ENCODE measurements around the gene CBX7. TPM values are rescaled to one million over a fixed set of nuclear protein-coding genes. Genes with fewer than 3 reads are reported as not detected.

CBX7 gene
- total and polyA plus RNA-seq, 2 of the 8 experiments (the other 6 are each of a cell fraction or from before 2014, with no cell fraction given), result 6.9 to 8.7 TPM

DNA sequence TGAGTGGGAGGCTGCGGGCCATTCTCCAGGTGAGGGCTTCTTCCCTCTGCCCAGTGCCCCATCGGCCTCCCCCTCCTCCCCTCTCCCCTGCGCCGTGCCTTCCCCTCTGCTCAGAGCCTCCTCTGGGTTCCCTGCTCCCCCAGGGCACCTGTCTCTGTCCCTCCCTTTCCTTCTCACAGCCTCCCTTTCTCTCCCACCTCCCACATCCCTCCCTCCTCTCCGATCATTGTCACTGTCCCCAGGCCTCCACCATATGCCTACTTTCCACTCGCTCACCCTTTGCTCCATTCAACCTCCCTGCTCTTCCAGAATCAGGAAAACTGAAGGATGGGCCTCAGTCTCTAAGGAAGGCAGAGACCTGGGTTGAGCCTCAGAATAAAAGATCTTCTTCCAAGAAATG lies 65.4 kb downstream of the CBX7 start:
- no peak for FAIRE-seq
- TF ChIP-seq NANOG (IDR thresholded peaks at IDR 0.05; ENCODE audit: insufficient read depth, low read depth, low read length, poor library complexity, severe bottlenecking) (no peak), NRF1 (IDR thresholded peaks at IDR 0.05; ENCODE audit: low read depth, low read length) (no peak), GTF2F1 (IDR thresholded peaks at IDR 0.05; ENCODE audit: borderline replicate concordance, low read depth, low read length) (no peak), TCF12 (IDR thresholded peaks at IDR 0.05; ENCODE audit: low read depth, low read length) (no peak), CTBP2 (IDR thresholded peaks at IDR 0.05; ENCODE audit: borderline replicate concordance, insufficient read depth, insufficient read length, low read length) (no peak), CHD1 (IDR thresholded peaks at IDR 0.05; ENCODE audit: low read depth, low read length) (no peak), CREB1 (IDR thresholded peaks at IDR 0.05) (no peak), CEBPB (IDR thresholded peaks at IDR 0.05; ENCODE audit: low read depth, low read length) (no peak), YY1 (IDR thresholded peaks at IDR 0.05; ENCODE audit: low read depth, low read length) (no peak), TEAD4 (IDR thresholded peaks at IDR 0.05; ENCODE audit: low read depth, low read length) (no peak), CBX5 (IDR thresholded peaks at IDR 0.05; ENCODE audit: low read depth, low read length) (no peak)
- TF ChIP-seq, protein P1, sequence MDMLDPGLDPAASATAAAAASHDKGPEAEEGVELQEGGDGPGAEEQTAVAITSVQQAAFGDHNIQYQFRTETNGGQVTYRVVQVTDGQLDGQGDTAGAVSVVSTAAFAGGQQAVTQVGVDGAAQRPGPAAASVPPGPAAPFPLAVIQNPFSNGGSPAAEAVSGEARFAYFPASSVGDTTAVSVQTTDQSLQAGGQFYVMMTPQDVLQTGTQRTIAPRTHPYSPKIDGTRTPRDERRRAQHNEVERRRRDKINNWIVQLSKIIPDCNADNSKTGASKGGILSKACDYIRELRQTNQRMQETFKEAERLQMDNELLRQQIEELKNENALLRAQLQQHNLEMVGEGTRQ (IDR thresholded peaks at IDR 0.05; ENCODE audit: low read length), result no peak
- TF ChIP-seq, protein P2, sequence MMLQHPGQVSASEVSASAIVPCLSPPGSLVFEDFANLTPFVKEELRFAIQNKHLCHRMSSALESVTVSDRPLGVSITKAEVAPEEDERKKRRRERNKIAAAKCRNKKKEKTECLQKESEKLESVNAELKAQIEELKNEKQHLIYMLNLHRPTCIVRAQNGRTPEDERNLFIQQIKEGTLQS (IDR thresholded peaks at IDR 0.05; ENCODE audit: insufficient read depth, low read depth, low read length), result no peak

More for the DNA sequence above, 65.4 kb downstream of the CBX7 start:
- no peak overlapping the region for H3K27ac ChIP-seq (ENCODE audit: low read depth, low read length)
- H2BK120ac ChIP-seq (replicated peaks; ENCODE audit: low read depth, low read length), result no peak overlapping the region
- no peak overlapping the region for H3K56ac ChIP-seq (replicated peaks; ENCODE audit: insufficient read length, low read depth, low read length)
- no peak overlapping the region for H3K23ac ChIP-seq (ENCODE audit: insufficient read length)
- H3K79me1 ChIP-seq (ENCODE audit: low read depth, low read length), result no peaks in the 10 kb centered on the region
- H4K91ac ChIP-seq (replicated peaks; ENCODE audit: insufficient read length, low read length), result no peak overlapping the region
- no peak overlapping the region for H3K4me3 ChIP-seq (ENCODE audit: extremely low read depth in 1 of 4, insufficient read depth in 2 of 4, low read depth in 3 of 4, low read length in 4 of 4)
- ChIA-PET CTCF (ENCODE audit: partially characterized antibody) (no interaction called here), POLR2A (ENCODE audit: partially characterized antibody) (no interaction called here)
- H3K23me2 ChIP-seq (ENCODE audit: low read depth, low read length), result peaks cover 2% of the 10 kb centered on the region; the same call in 1 of the 2 replicates
- no peak overlapping the region for H3K4me2 ChIP-seq (ENCODE audit: insufficient read depth in 1 of 2, low read depth in 2 of 2, low read length in 2 of 2)
- peaks cover 0 to 2% (median 0%) of the 10 kb centered on the region in 4 experiments; a peak in 2 of 7 replicates for H3K27me3 ChIP-seq (replicated peaks in 1 of 4; ENCODE audit: control insufficient read depth in 3 of 4, extremely low read depth in 1 of 4, insufficient read depth in 3 of 4, low read length in 3 of 4)
- no peak overlapping the region for H2AFZ ChIP-seq (ENCODE audit: low read length)
- WGBS, 2 experiments (ENCODE audit: extremely low coverage in 1 of 2, insufficient coverage in 1 of 2, insufficient read length in 1 of 2, insufficient replicate concordance in 2 of 2, low coverage in 1 of 2, low lambda C conversion rate in 2 of 2, missing lambda C conversion rate in 1 of 2), result 88% methylated on average over 3 of the region's 6 CpGs; no CpG with 5 or more reads in 1 of the 2 experiments
- H2BK5ac ChIP-seq (ENCODE audit: low read depth, low read length), result peak overlapping the region; percentile 35; the same call in 1 of the 2 replicates
- no peaks in the 10 kb centered on the region for H3K36me3 ChIP-seq (ENCODE audit: control insufficient read depth in 2 of 4, insufficient read depth in 4 of 4, low read length in 3 of 4)
- H3K14ac ChIP-seq (ENCODE audit: insufficient read length), result no peak overlapping the region
- H3K18ac ChIP-seq (ENCODE audit: extremely low read depth, low read length), result peak overlapping the region; percentile 19; the same call in 1 of the 2 replicates
- no peaks in the 10 kb centered on the region for H3K79me2 ChIP-seq (ENCODE audit: control insufficient read depth in 1 of 2, insufficient read depth in 2 of 2, low read length in 2 of 2)
- H2BK15ac ChIP-seq (ENCODE audit: low read length), result 0 out of 2 replicates have a peak overlapping the region, but pooled peaks have one; percentile 61
- no peaks in the 10 kb centered on the region for H3K9me3 ChIP-seq (ENCODE audit: insufficient read depth in 2 of 2, low read depth in 1 of 2, low read length in 1 of 2)
- no peak overlapping the region for H4K5ac ChIP-seq (ENCODE audit: insufficient read length, low read depth, low read length)
- H3K9ac ChIP-seq (replicated peaks in 1 of 4; ENCODE audit: extremely low read depth in 1 of 4, low read depth in 3 of 4, low read length in 3 of 4), result no peak overlapping the region
- no peak overlapping the region for H2BK12ac ChIP-seq (ENCODE audit: low read depth, low read length)
- peaks cover 0 to 9% (median 6%) of the 10 kb centered on the region in 4 experiments; a peak in 6 of 7 replicates for H3K4me1 ChIP-seq (replicated peaks in 1 of 4; ENCODE audit: control insufficient read depth in 3 of 4, insufficient read depth in 4 of 4, low read length in 3 of 4)
- no peak for DNase-seq (ENCODE audit: low read depth in 1 of 2, low spot score in 2 of 2)
- H2AK5ac ChIP-seq (ENCODE audit: low read depth, low read length), result no peak overlapping the region
- no peak overlapping the region for H2BK20ac ChIP-seq (ENCODE audit: low read length)
- H4K8ac ChIP-seq (ENCODE audit: extremely low read depth, insufficient read depth, low read length), result no peak overlapping the region
- no peak overlapping the region for H3K4ac ChIP-seq (replicated peaks; ENCODE audit: insufficient read length, low read depth, low read length)
- H4K20me1 ChIP-seq (replicated peaks in 1 of 2; ENCODE audit: control insufficient read depth in 1 of 2, insufficient read depth in 2 of 2, low read length in 2 of 2), result peaks cover 0 to 2% of the 10 kb centered on the region in 2 experiments
